PC-9 (cell line): ENCODE results near the gene MXRA8.

Experiments
- EZH2 ChIP-seq: fragments of 200-600 bp; sonication (generic); IDR thresholded peaks from 2 replicates; pipeline ENCODE4 v1.8.0; 2017; ENCODE audit warnings: antibody characterized with exemption, low read depth
- TF ChIP-seq, protein P1 (sequence below): fragments of 200-600 bp; sonication (generic); conservative IDR thresholded peaks from 2 replicates; pipeline ENCODE4 v1.6.1; 2017; ENCODE audit warnings: mixed run types, antibody characterized with exemption, mild to moderate bottlenecking, moderate library complexity

DNA sequence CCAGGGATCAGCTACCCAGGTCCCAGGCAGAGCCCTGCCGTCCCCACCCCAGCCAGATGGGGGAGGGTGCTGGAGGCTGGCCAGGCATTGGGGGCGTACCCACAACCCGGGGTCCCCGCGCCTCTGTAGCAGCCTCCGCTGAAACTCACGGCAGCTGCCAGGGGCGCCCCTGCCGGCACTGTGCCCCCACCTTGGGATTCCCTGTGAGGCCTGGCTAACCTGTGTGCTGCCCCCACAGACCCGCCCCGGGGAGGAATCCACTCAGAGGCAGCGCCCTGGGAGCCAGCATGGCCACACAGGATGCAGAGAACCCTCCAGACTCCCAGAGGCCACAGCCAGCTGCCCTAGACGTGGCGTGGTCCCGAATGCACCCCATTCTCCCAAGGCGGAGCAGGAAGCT is 13.0 kb downstream of the MXRA8 start:
- TF ChIP-seq, protein P1, sequence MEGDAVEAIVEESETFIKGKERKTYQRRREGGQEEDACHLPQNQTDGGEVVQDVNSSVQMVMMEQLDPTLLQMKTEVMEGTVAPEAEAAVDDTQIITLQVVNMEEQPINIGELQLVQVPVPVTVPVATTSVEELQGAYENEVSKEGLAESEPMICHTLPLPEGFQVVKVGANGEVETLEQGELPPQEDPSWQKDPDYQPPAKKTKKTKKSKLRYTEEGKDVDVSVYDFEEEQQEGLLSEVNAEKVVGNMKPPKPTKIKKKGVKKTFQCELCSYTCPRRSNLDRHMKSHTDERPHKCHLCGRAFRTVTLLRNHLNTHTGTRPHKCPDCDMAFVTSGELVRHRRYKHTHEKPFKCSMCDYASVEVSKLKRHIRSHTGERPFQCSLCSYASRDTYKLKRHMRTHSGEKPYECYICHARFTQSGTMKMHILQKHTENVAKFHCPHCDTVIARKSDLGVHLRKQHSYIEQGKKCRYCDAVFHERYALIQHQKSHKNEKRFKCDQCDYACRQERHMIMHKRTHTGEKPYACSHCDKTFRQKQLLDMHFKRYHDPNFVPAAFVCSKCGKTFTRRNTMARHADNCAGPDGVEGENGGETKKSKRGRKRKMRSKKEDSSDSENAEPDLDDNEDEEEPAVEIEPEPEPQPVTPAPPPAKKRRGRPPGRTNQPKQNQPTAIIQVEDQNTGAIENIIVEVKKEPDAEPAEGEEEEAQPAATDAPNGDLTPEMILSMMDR = no peak
- no peak for TF ChIP-seq EZH2
